ENCODE results near the gene TNFRSF11A. TPM values are rescaled to one million over a fixed set of nuclear protein-coding genes. Genes with fewer than 3 reads are reported as not detected.

Gene TNFRSF11A
- total RNA-seq, 4 donors from 2014 or later = 5.5 to 25.8 (median 8.6) TPM

GRCh38 chr18:62394006-62394763 lies 69.1 kb downstream of the TNFRSF11A start:
- TF ChIP-seq POLR2A (IDR thresholded peaks at IDR 0.05) = no peak
- no peak for TF ChIP-seq EP300 (IDR thresholded peaks at IDR 0.05)
- no peak for TF ChIP-seq CTCF (IDR thresholded peaks at IDR 0.05)
- no peaks in the 10 kb centered on the region for H3K9me3 ChIP-seq
- DNase-seq (ENCODE audit: low spot score in 2 of 2) = no peak
- no peaks in the 10 kb centered on the region for H3K36me3 ChIP-seq
- no peaks in the 10 kb centered on the region for H3K27me3 ChIP-seq
- H3K27ac ChIP-seq = no peak overlapping the region
- WGBS, 2 donors = 87 to 92% methylated on average over 15 of the region's 15 CpGs
- no peak overlapping the region for H3K4me3 ChIP-seq
- H3K4me1 ChIP-seq = no peaks in the 10 kb centered on the region

DNA sequence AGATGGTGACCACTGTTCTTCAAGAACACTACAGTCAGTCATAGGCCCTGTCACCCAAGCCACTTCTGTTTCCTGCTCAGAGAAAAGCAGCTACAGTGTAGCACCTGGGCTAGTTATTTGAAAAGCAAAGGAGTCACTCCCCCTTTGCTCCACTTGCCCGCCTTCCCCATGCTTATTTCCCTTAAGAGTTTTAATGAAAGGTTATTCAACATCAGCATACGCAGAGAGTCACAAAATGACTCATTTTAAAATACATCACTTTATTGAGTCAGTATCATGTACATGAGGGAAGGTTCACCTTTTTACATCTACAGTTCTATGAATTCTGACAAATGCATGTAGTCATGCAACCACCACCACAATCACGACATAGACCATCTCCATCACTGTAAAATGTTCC lies 71.3 kb downstream of the TNFRSF11A start:
- H3K27ac ChIP-seq = no peak overlapping the region
- DNase-seq (ENCODE audit: low spot score in 2 of 2) = no peak
- no peak overlapping the region for H3K4me3 ChIP-seq
- no peaks in the 10 kb centered on the region for H3K9me3 ChIP-seq
- H3K4me1 ChIP-seq = no peaks in the 10 kb centered on the region
- no peaks in the 10 kb centered on the region for H3K36me3 ChIP-seq
- TF ChIP-seq POLR2A (IDR thresholded peaks at IDR 0.05) (no peak), CTCF (IDR thresholded peaks at IDR 0.05) (no peak), EP300 (IDR thresholded peaks at IDR 0.05) (no peak)
- 89 to 90% methylated on average over 3 of the region's 3 CpGs for WGBS, 2 donors
- H3K27me3 ChIP-seq = no peaks in the 10 kb centered on the region

DNA sequence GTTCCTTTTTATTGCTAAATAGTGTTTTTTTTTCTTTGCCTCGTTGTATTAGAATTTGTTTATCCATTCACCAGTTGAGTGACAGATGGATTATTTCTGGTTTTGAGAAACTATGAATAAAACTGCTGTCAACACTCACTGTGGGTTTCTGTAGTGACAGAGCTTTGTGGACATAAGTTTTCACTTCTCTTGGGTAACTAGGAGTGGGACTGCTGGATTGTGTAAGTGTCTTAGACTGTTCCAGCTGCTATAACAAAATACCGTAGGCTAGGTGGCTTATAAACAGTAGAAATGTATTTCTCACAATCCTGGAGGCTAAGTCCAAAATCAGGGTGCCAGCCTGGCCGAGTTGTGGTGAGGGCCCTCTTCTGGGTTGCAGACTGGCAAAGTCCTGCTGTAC lies 71.9 kb downstream of the TNFRSF11A start:
- H3K36me3 ChIP-seq = no peaks in the 10 kb centered on the region
- no peaks in the 10 kb centered on the region for H3K9me3 ChIP-seq
- 48 to 57% methylated on average over 3 of the region's 3 CpGs for WGBS, 2 donors
- H3K27ac ChIP-seq = no peak overlapping the region
- H3K27me3 ChIP-seq = no peaks in the 10 kb centered on the region
- TF ChIP-seq EP300 (IDR thresholded peaks at IDR 0.05) (no peak), CTCF (IDR thresholded peaks at IDR 0.05) (no peak), POLR2A (IDR thresholded peaks at IDR 0.05) (no peak)
- H3K4me1 ChIP-seq = no peaks in the 10 kb centered on the region
- H3K4me3 ChIP-seq = no peak overlapping the region
- no peak for DNase-seq (ENCODE audit: low spot score in 2 of 2)

DNA sequence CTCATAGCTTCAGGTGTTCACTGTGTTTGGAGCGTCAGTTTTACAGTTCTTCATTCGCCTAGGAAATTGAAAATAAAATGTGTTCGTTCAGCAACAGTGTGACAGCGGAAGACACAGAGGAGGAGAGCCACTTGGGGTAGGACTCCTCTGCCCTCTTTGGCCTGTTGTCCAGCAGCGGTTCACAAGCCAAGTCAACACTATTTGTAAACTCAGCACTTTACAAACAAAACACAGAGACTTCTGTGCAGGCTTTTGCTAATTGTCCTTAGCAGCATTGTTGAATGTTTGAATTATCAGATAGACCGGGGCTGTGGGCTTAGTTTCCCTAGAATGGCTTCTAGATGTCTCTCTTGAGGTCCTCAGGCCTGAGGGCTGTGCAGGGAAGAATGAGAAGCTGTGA lies 73.2 kb downstream of the TNFRSF11A start:
- TF ChIP-seq EP300 (IDR thresholded peaks at IDR 0.05) (no peak), POLR2A (IDR thresholded peaks at IDR 0.05) (no peak), CTCF (IDR thresholded peaks at IDR 0.05) (no peak)
- 88 to 92% methylated on average over 6 of the region's 6 CpGs for WGBS, 2 donors
- Histone ChIP-seq H3K9me3 (no peaks in the 10 kb centered on the region), H3K4me3 (no peak overlapping the region), H3K27me3 (no peaks in the 10 kb centered on the region), H3K36me3 (no peaks in the 10 kb centered on the region), H3K4me1 (no peaks in the 10 kb centered on the region), H3K27ac (no peak overlapping the region)
- no peak for DNase-seq (ENCODE audit: low spot score in 2 of 2)

DNA sequence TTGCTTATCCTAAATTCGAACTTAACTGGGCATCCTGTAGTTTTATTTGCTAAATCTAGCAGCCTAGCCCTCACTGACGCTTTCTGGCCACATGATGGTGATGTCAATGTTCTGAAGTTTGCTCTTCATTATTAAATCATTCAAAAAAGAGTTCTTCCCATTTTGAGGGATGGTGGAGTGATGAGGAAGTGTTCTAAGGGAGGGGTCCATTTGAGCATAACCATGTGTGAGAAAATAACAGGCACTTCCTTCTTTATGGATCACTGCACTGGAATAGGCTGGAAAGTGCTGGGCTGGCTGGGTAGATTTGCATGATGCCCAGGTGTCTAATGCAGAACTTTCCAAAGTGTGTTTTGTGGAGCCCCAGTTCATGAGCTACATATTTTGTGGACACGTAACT lies 74.2 kb downstream of the TNFRSF11A start:
- Histone ChIP-seq H3K4me3 (no peak overlapping the region), H3K4me1 (no peaks in the 10 kb centered on the region), H3K27ac (no peak overlapping the region), H3K27me3 (no peaks in the 10 kb centered on the region), H3K36me3 (no peaks in the 10 kb centered on the region), H3K9me3 (no peaks in the 10 kb centered on the region)
- DNase-seq (ENCODE audit: low spot score in 2 of 2) = peak in 1 of 2 donors; percentile 25
- no peak for TF ChIP-seq EP300 (IDR thresholded peaks at IDR 0.05)
- no peak for TF ChIP-seq POLR2A (IDR thresholded peaks at IDR 0.05)
- TF ChIP-seq CTCF (IDR thresholded peaks at IDR 0.05) = no peak
- WGBS, 2 donors = 45 to 79% methylated on average over 3 of the region's 3 CpGs

Measured in tibial nerve (tissue), 4 donors.